GM12872 (cell line): ENCODE results near the gene MED9.

Source experiments
- CTCF ChIP-seq: IDR thresholded peaks from 3 replicates; pipeline ENCODE4 v1.5.1; 2011; ENCODE audit warnings: low read depth, mild to moderate bottlenecking, low read length, moderate library complexity; ENCODE audit not compliant: insufficient read depth

MED9 gene

GRCh38 chr17:17492571-17492970 lies 15.8 kb downstream of the MED9 start:
- TF ChIP-seq CTCF, result no peak

GRCh38 chr17:17493249-17493985 lies 16.6 kb downstream of the MED9 start:
- TF ChIP-seq CTCF, result no peak

- no peak for TF ChIP-seq CTCF
Observed at GRCh38 chr17:17493986-17494466, 17.2 kb downstream of the MED9 start.

GRCh38 chr17:17494499-17494869 lies 17.7 kb downstream of the MED9 start:
- TF ChIP-seq CTCF, result no peak

- TF ChIP-seq CTCF, result no peak
Observed at GRCh38 chr17:17494870-17495535, 18.2 kb downstream of the MED9 start.

GRCh38 chr17:17495536-17496188 lies 18.9 kb downstream of the MED9 start:
- no peak for TF ChIP-seq CTCF

- TF ChIP-seq CTCF, result peak; percentile 76
Observed at GRCh38 chr17:17496189-17497064, 19.6 kb downstream of the MED9 start, which contains the start of gene RASD1. RASD1 (minus strand) TSS chr17:17496395; CDS start chr17:17496181, 214 bp downstream.
